WTC11 (cell line): ENCODE results near the gene TRPM7.

Experiments used
- ATF3 ChIP-seq: sonication (generic); formaldehyde crosslinking; conservative IDR thresholded peaks from 2 replicates; pipeline ENCODE4 v1.8.1; 2022; ENCODE audit warnings: mild to moderate bottlenecking, missing genetic modification reagents
- CTCF ChIP-seq: fragments of 200-600 bp; IDR thresholded peaks from 2 replicates; pipeline ENCODE4 v1.8.0; 2022; ENCODE audit warnings: antibody characterized with exemption
- E2F5 ChIP-seq: sonication (generic); formaldehyde crosslinking; IDR thresholded peaks from 2 replicates; pipeline ENCODE4 v1.8.1; 2022; ENCODE audit warnings: mild to moderate bottlenecking, moderate library complexity, missing genetic modification reagents
- FOXP1 ChIP-seq: sonication (generic); formaldehyde crosslinking; IDR thresholded peaks from 2 replicates; pipeline ENCODE4 v1.8.0; 2022; ENCODE audit warnings: missing genetic modification reagents, mild to moderate bottlenecking, moderate library complexity, borderline replicate concordance
- FOXP4 ChIP-seq: sonication (generic); formaldehyde crosslinking; IDR thresholded peaks from 2 replicates; pipeline ENCODE4 v1.8.0; 2022; ENCODE audit warnings: mild to moderate bottlenecking, missing genetic modification reagents
- HMGA2 ChIP-seq: fragments of 250-450 bp; sonication (Bioruptor Pico); IDR thresholded peaks from 2 replicates; pipeline ENCODE4 v1.4.0; 2021; ENCODE audit warnings: mild to moderate bottlenecking, moderate library complexity
- MXD4 ChIP-seq: fragments of 250-450 bp; sonication (Bioruptor Pico); IDR thresholded peaks from 2 replicates; pipeline ENCODE4 v1.8.0; 2021; ENCODE audit warnings: mild to moderate bottlenecking, moderate library complexity, borderline replicate concordance
- NFE2L1 ChIP-seq: sonication (generic); formaldehyde crosslinking; IDR thresholded peaks from 2 replicates; pipeline ENCODE4 v1.8.1; 2023; ENCODE audit warnings: missing genetic modification reagents
- SMAD3 ChIP-seq: sonication (generic); formaldehyde crosslinking; IDR thresholded peaks from 2 replicates; pipeline ENCODE4 v1.8.0; 2022; ENCODE audit warnings: missing genetic modification reagents, mild to moderate bottlenecking, borderline replicate concordance
- SMAD4 ChIP-seq: sonication (generic); formaldehyde crosslinking; IDR thresholded peaks from 2 replicates; pipeline ENCODE4 v1.8.0; 2022; ENCODE audit warnings: mild to moderate bottlenecking, missing genetic modification reagents

- TF ChIP-seq MXD4 (CRISPR knock-in tag) (no peak), E2F5 (no peak), CTCF (no peak), ATF3 (CRISPR knock-in tag) (no peak), HMGA2 (CRISPR knock-in tag) (no peak), SMAD4 (CRISPR knock-in tag) (no peak), NFE2L1 (no peak), SMAD3 (CRISPR knock-in tag) (no peak), FOXP4 (CRISPR knock-in tag) (no peak), FOXP1 (CRISPR knock-in tag) (no peak)
These were observed 33.3 kb downstream of the TRPM7 start for GRCh38 chr15:50653156-50653743.
